CD4-positive, alpha-beta T cell (primary cell): Measurements from ENCODE around the gene CFAP100. TPM values are rescaled to one million over a fixed set of nuclear protein-coding genes. Genes with fewer than 3 reads are reported as not detected.

Experiments used
- ATAC-seq: fragments of 200-7000 bp; cut with Tn5 transposase; one replicate; pipeline ENCODE4 v1.10.0; 2022; ENCODE audit warnings: mild to moderate bottlenecking; ENCODE audit not compliant: poor library complexity
- CTCF ChIA-PET: fragments of 350-600 bp; sonication (Branson Sonifier 250); formaldehyde crosslinking; loops from one replicate; lab custom pipeline; 2021; ENCODE audit warnings: antibody characterized with exemption, inconsistent platforms; lab: Charles Lee
- POLR2A ChIA-PET: fragments of 350-600 bp; sonication (Branson Sonifier 250); formaldehyde crosslinking; loops from one replicate; lab custom pipeline; 2021; ENCODE audit warnings: antibody characterized with exemption, inconsistent platforms; lab: Charles Lee
- DNase-seq, 14 experiments: peaks; one replicate each; pipeline ENCODE4 v3.0.0-alpha.2; 2013 to 2020; ENCODE audit warnings: mixed read lengths in 2 of 14
- H3K27ac ChIP-seq, 2 donors: one replicate each; pipeline versions ENCODE4 v1.5.1 to v1.7.0; 2013; ENCODE audit warnings: low read length in 2 of 2, low read depth in 1 of 2, mild to moderate bottlenecking in 1 of 2
- H3K27me3 ChIP-seq, 2 experiments: 1 replicate in 1 of 2; 2 replicates in 1 of 2; pipeline versions ENCODE4 v1.6.1 to v1.7.0; 2013; ENCODE audit warnings: low read length in 2 of 2, control low read depth in 1 of 2, mild to moderate bottlenecking in 1 of 2, moderate library complexity in 1 of 2; ENCODE audit not compliant: insufficient read depth in 2 of 2, control insufficient read depth in 1 of 2
- H3K36me3 ChIP-seq: one replicate; pipeline ENCODE4 v1.6.1; 2013; ENCODE audit warnings: low read length, control low read depth; ENCODE audit not compliant: insufficient read depth
- H3K4me1 ChIP-seq: one replicate; pipeline ENCODE4 v1.6.1; 2013; ENCODE audit warnings: low read length, control low read depth; ENCODE audit not compliant: insufficient read depth
- H3K4me3 ChIP-seq: one replicate; pipeline ENCODE4 v1.5.1; 2013; ENCODE audit warnings: mild to moderate bottlenecking, low read length, moderate library complexity
- H3K9me3 ChIP-seq, 2 experiments: 1 replicate in 1 of 2; 2 replicates in 1 of 2; pipeline versions ENCODE4 v1.6.1 to v1.7.0; 2013; ENCODE audit warnings: low read length in 2 of 2, mild to moderate bottlenecking in 2 of 2, control low read depth in 1 of 2, moderate library complexity in 1 of 2; ENCODE audit not compliant: control insufficient read depth in 1 of 2, insufficient read depth in 1 of 2
- H3K27ac Mint-ChIP-seq: one replicate; pipeline ENCODE4 v1.8.0; 2020; ENCODE audit warnings: mixed read lengths
- H3K27me3 Mint-ChIP-seq: one replicate; pipeline ENCODE4 v1.8.0; 2021; ENCODE audit warnings: mixed read lengths
- H3K36me3 Mint-ChIP-seq: one replicate; pipeline ENCODE4 v1.8.0; 2021; ENCODE audit warnings: low read depth, mixed read lengths
- H3K4me1 Mint-ChIP-seq: one replicate; pipeline ENCODE4 v1.8.0; 2021; ENCODE audit warnings: low read depth, mixed read lengths
- H3K4me3 Mint-ChIP-seq: one replicate; pipeline ENCODE4 v1.8.0; 2020; ENCODE audit warnings: mild to moderate bottlenecking, mixed read lengths
- H3K9me3 Mint-ChIP-seq: one replicate; pipeline ENCODE4 v1.8.0; 2020; ENCODE audit warnings: mixed read lengths
- intact Hi-C, 2 experiments: fragments of 100-400 bp; cut with DNase I in 1 of 2; cut with micrococcal nuclease in 1 of 2; formaldehyde crosslinking; loops; one replicate each; pipeline versions ENCODE4 v1.15.1 to v1.9.0; 2023 to 2025; cut with DNase I, micrococcal nuclease
- total RNA-seq, 174 experiments: library from RNA in 2 of 174; stranded (reverse) in 2 of 174; gene quantifications; one replicate each; pipeline ENCODE4 v1.2.3 and lab custom pipeline; 2021 to 2026
- TF ChIP-seq, protein P1 (sequence below): fragments of 200-600 bp; IDR thresholded peaks from one replicate; pipeline ENCODE4 v1.8.0; 2022; ENCODE audit warnings: antibody characterized with exemption, mild to moderate bottlenecking

Gene CFAP100
- total RNA-seq, 2 experiments from 2014 or later, result not detected

DNA sequence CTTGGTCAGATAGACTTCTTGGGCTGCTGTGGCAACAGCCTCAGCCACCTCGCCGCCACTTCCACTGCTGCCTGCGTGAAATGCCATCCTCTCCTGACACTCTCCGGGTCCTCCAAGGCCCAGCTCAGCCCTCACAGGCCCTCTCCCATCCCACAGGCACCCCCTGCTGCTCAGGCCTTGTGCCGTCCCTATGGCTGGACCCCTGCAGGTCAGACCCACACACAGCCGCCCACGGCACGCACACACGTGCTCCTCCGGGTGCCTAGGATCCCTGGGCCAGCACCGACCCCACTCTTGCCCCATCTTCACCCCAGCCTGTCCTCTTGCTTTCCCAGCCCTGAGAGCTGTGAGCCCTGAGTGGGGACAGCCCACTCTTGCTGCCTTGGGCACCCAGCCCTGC, 19.7 kb downstream of the CFAP100 start:
- Histone ChIP-seq H3K36me3 (no peaks in the 10 kb centered on the region), H3K4me1 (no peaks in the 10 kb centered on the region), H3K4me3 (no peak overlapping the region), H3K27ac (no peak overlapping the region), H3K9me3 (peaks cover 0 to 17% of the 10 kb centered on the region in 2 experiments), H3K27me3 (peaks cover 7 to 33% of the 10 kb centered on the region in 2 experiments)
- Mint-ChIP-seq H3K9me3 (no peaks in the 10 kb centered on the region), H3K4me1 (no peaks in the 10 kb centered on the region), H3K27ac (no peak overlapping the region), H3K36me3 (no peaks in the 10 kb centered on the region), H3K27me3 (peaks cover 44% of the 10 kb centered on the region), H3K4me3 (no peak overlapping the region)
- TF ChIP-seq, protein P1, sequence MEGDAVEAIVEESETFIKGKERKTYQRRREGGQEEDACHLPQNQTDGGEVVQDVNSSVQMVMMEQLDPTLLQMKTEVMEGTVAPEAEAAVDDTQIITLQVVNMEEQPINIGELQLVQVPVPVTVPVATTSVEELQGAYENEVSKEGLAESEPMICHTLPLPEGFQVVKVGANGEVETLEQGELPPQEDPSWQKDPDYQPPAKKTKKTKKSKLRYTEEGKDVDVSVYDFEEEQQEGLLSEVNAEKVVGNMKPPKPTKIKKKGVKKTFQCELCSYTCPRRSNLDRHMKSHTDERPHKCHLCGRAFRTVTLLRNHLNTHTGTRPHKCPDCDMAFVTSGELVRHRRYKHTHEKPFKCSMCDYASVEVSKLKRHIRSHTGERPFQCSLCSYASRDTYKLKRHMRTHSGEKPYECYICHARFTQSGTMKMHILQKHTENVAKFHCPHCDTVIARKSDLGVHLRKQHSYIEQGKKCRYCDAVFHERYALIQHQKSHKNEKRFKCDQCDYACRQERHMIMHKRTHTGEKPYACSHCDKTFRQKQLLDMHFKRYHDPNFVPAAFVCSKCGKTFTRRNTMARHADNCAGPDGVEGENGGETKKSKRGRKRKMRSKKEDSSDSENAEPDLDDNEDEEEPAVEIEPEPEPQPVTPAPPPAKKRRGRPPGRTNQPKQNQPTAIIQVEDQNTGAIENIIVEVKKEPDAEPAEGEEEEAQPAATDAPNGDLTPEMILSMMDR, result no peak
- peak in 1 of 14 experiments; percentile 8 for DNase-seq
- no peak for ATAC-seq
- POLR2A ChIA-PET, result no interaction called here
- intact Hi-C loops, result no loop called here
- CTCF ChIA-PET, result no interaction called here

DNA sequence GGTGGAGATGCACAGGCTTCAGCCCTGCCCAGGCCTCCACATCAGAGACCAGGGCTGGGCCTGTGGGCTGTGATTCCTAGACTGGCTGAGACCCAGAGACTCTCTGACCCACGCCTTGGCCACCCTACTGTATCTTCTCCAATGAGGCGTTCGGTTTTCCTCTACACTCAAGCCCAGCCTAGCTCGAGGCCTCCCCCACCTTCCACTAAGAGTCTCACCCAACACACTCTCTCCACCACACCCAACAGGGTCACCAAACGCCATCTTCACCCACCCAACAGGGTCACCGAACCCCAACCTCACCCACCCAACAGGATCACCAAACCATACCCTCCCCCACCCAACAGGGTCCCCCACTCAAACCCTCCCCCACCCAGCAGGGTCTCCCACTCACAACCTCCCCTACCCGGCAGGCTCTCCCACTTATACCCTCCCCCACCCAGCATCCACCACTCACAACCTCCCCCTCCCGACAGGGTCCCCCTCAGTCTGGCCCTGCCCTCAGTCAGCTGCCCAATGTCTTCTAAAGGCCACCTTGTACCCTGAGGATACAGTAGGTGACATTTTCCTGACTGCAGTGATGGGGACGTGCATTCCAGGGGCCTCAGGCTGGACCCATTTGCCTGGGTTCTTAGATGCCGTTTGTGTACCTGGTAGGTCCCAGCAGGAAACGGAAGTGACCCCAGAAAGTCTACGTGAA, 20.4 kb downstream of the CFAP100 start:
- CTCF ChIA-PET, result no interaction called here
- H3K27me3 Mint-ChIP-seq, result peaks cover 44% of the 10 kb centered on the region
- no peak overlapping the region for H3K4me3 Mint-ChIP-seq
- H3K27ac ChIP-seq, result no peak overlapping the region
- TF ChIP-seq, protein P1, result no peak
- POLR2A ChIA-PET, result no interaction called here
- DNase-seq, result peak in 1 of 14 experiments; percentile 4
- no peaks in the 10 kb centered on the region for H3K36me3 ChIP-seq
- ATAC-seq, result no peak
- no peaks in the 10 kb centered on the region for H3K4me1 Mint-ChIP-seq
- intact Hi-C loops, result no loop called here
- no peaks in the 10 kb centered on the region for H3K4me1 ChIP-seq
- no peaks in the 10 kb centered on the region for H3K9me3 Mint-ChIP-seq
- no peaks in the 10 kb centered on the region for H3K36me3 Mint-ChIP-seq
- peaks cover 0 to 17% of the 10 kb centered on the region in 2 experiments for H3K9me3 ChIP-seq
- peaks cover 7 to 33% of the 10 kb centered on the region in 2 experiments for H3K27me3 ChIP-seq
- no peak overlapping the region for H3K27ac Mint-ChIP-seq
- H3K4me3 ChIP-seq, result no peak overlapping the region

DNA sequence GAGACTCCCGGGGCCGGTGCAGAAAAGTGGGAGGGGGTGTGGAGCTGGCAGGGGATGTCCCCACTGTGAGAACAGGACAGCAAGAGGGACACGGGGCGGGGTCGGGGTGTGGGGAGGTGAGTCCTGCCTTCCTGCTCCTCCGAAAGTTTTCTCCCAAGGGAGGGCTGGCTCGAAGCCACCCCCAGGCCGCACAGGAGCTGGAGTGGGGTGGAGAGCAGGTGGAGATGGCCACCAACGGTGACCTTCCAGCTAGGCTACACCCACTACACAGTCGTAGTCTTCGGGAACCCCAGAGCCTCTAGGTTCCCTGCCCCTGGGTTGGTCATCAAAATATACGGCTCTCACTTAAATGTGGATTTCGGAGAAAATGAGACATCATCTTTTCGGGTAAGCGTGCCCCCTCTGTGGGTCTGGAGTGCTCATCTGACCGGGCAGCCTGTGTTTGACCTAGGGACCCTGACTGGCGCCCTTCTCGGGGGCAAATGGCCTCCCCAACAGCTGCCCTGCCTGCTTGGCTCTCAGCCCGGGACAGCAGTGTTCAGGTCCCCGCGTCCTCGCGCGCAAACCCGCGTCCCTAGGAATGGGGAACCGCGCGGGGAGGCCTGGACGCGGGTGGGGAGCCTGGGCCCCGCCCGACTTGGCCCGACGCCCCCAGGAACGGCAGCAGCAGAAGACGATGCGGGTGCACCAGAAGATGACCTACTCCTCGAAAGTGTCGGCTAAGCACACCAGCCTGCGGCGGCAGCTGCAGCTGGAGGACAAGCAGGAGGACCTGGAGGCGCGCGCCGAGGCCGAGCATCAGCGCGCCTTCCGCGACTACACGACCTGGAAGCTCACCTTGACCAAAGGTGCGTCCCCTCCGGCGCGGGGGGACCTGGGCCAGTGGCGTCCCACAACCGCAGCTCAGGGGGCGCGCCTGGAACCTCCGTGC, 21.2 kb downstream of the CFAP100 start:
- Histone ChIP-seq H3K4me1 (no peaks in the 10 kb centered on the region), H3K27me3 (peaks cover 7 to 33% of the 10 kb centered on the region in 2 experiments), H3K36me3 (no peaks in the 10 kb centered on the region), H3K9me3 (peaks cover 0 to 17% of the 10 kb centered on the region in 2 experiments), H3K4me3 (no peak overlapping the region), H3K27ac (no peak overlapping the region)
- intact Hi-C loops, result no loop called here
- ATAC-seq (no peak), DNase-seq (peak in 1 of 14 experiments; percentile 3)
- Mint-ChIP-seq H3K9me3 (no peaks in the 10 kb centered on the region), H3K27me3 (peaks cover 38% of the 10 kb centered on the region), H3K4me1 (no peaks in the 10 kb centered on the region), H3K27ac (no peak overlapping the region), H3K4me3 (no peak overlapping the region), H3K36me3 (no peaks in the 10 kb centered on the region)
- POLR2A ChIA-PET, result no interaction called here
- TF ChIP-seq, protein P1, result no peak
- CTCF ChIA-PET, result no interaction called here
